Thyroid gland (tissue), 4 donors: Measurements from ENCODE around the gene RAB11A.

Experiments
- POLR2A ChIP-seq, 2 donors: fragments of 450-650 bp; IDR thresholded peaks; one replicate each; pipeline ENCODE4 v1.6.1; 2017; ENCODE audit warnings: antibody characterized with exemption in 2 of 2, mild to moderate bottlenecking in 2 of 2, moderate library complexity in 1 of 2
- TF ChIP-seq, protein P1 (sequence below), 6 experiments: fragments of 200-600 bp in 3 of 6; fragments of 450-650 bp in 3 of 6; sonication (generic) in 3 of 6; IDR thresholded peaks; one replicate each; pipeline ENCODE4 v1.5.1; 2016 to 2019; ENCODE audit warnings: antibody characterized with exemption in 6 of 6, mild to moderate bottlenecking in 2 of 6, inconsistent platforms in 1 of 6, moderate library complexity in 1 of 6

GRCh38 chr15:65920825-65921309 is 51.6 kb downstream of the RAB11A start:
- TF ChIP-seq, protein P1, sequence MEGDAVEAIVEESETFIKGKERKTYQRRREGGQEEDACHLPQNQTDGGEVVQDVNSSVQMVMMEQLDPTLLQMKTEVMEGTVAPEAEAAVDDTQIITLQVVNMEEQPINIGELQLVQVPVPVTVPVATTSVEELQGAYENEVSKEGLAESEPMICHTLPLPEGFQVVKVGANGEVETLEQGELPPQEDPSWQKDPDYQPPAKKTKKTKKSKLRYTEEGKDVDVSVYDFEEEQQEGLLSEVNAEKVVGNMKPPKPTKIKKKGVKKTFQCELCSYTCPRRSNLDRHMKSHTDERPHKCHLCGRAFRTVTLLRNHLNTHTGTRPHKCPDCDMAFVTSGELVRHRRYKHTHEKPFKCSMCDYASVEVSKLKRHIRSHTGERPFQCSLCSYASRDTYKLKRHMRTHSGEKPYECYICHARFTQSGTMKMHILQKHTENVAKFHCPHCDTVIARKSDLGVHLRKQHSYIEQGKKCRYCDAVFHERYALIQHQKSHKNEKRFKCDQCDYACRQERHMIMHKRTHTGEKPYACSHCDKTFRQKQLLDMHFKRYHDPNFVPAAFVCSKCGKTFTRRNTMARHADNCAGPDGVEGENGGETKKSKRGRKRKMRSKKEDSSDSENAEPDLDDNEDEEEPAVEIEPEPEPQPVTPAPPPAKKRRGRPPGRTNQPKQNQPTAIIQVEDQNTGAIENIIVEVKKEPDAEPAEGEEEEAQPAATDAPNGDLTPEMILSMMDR (IDR thresholded peaks at IDR 0.05), result no peak
- no peak for TF ChIP-seq POLR2A (IDR thresholded peaks at IDR 0.05)
